Heart right ventricle (tissue), 16 donors: ENCODE measurements around the gene CFAP119. TPM values are rescaled to one million over a fixed set of nuclear protein-coding genes. Genes with fewer than 3 reads are reported as not detected.

Experiments used
- ATAC-seq, 8 donors: fragments of 200-7000 bp; cut with Tn5 transposase; one replicate each; pipeline ENCODE4 v1.9.1; 2020; ENCODE audit warnings: mild to moderate bottlenecking in 8 of 8, moderate library complexity in 8 of 8, moderate number of reproducible peaks in 1 of 8
- DNase-seq, 2 donors: peaks; one replicate each; pipeline ENCODE4 v3.0.0-alpha.2; 2020
- H3K27ac ChIP-seq, 10 donors: fragments of 200-600 bp; sonication (generic) in 2 of 10; one replicate each; pipeline versions ENCODE4 v1.5.0 to v1.8.0; 2020 to 2022; ENCODE audit warnings: mild to moderate bottlenecking in 3 of 10
- H3K27me3 ChIP-seq, 7 donors: fragments of 200-600 bp; one replicate each; pipeline ENCODE4 v1.8.0; 2021 to 2022; ENCODE audit warnings: mild to moderate bottlenecking in 2 of 7
- H3K36me3 ChIP-seq, 9 donors: fragments of 200-600 bp; sonication (generic) in 1 of 9; one replicate each; pipeline versions ENCODE4 v1.5.0 to v1.8.0; 2020 to 2022; ENCODE audit warnings: mild to moderate bottlenecking in 2 of 9
- H3K4me1 ChIP-seq, 9 donors: fragments of 200-600 bp; sonication (generic) in 1 of 9; one replicate each; pipeline versions ENCODE4 v1.5.0 to v1.8.0; 2020 to 2022; ENCODE audit warnings: mild to moderate bottlenecking in 4 of 9
- H3K4me3 ChIP-seq, 10 donors: fragments of 200-600 bp; sonication (generic) in 2 of 10; one replicate each; pipeline versions ENCODE4 v1.5.0 to v1.8.0; 2020 to 2022; ENCODE audit warnings: mild to moderate bottlenecking in 7 of 10, moderate library complexity in 2 of 10
- H3K9me3 ChIP-seq, 11 donors: fragments of 200-600 bp in 10 of 11; sonication (generic) in 2 of 11; one replicate each; pipeline versions ENCODE4 v1.5.0 to v1.8.0; 2013 to 2022; ENCODE audit warnings: mild to moderate bottlenecking in 2 of 11, control low read depth in 1 of 11, moderate library complexity in 1 of 11
- WGBS, 2 donors: extraction: QIAGEN DNeasy Blood & Tissue Kit; methylation state at CpG; one replicate each; pipeline ENCODE4 v1.1.7; 2013; ENCODE audit warnings: inconsistent platforms in 1 of 2; 5-methylcytosine and 5-hydroxymethylcytosine counted together
- intact Hi-C, 10 donors: fragments of 100-400 bp; cut with DNase I; formaldehyde crosslinking; loops; one replicate each; pipeline versions ENCODE4 v1.11.1 to v1.14.2; 2022
- polyA plus RNA-seq, 2 donors: library from polyadenylated mRNA; stranded (reverse); fragments of 200-250 nt; gene quantifications; one replicate each; pipeline ENCODE4 v1.2.3, GENCODE V29; 2013
- total RNA-seq, 10 donors: library from RNA; stranded (reverse); fragmentation: NEBNext Ultra II Directional in 3 of 10; extraction: Animal tissue kit (Norgen Biotek cat#: 25700) in 3 of 10; gene quantifications; one replicate each; pipeline versions ENCODE4 v1.2.1 to v1.2.4, GENCODE V29; 2021 to 2023
- TF ChIP-seq, protein P1 (sequence below), 9 donors: fragments of 200-600 bp; sonication (generic) in 2 of 9; IDR thresholded peaks; one replicate each; pipeline versions ENCODE4 v1.5.0 to v1.8.0; 2021 to 2022; ENCODE audit warnings: antibody characterized with exemption in 9 of 9, mild to moderate bottlenecking in 5 of 9, moderate library complexity in 1 of 9
- donor health status: Arrhythmogenic right ventricular cardiomyopathy.
- donor health status: ischemic (EF 13 %, LVEDD 7.1; RV severe dilation, severe dysfunction).
- donor health status: healthy with polysubstance abuse.
- donor health status: DM: no; HTN: yes; CAD: no.
- donor health status: DM: no; HTN: no; CAD: no.
- donor health status: ischemic (EF 25% LVEDD 6.9; RV normal size, moderate dysfunction).
- donor health status: ischemic (EF 25% LVEDD 5.7; RV mildly dilated, moderate dysfunction).
- donor health status: healthy.
- donor health status: DM: yes; HTN: yes; CAD: no.
- donor health status: Ischemic cardiomyopathy.
- donor health status: ischemic (EF 35%, LVEDD 5.7; RV mildly dilated, moderate dysfunction).
- donor health status: nonischemic (EF 11% LVEDD 7.7; RV severe dilation, severe dysfunction).
- donor health status: DM: yes; HTN: yes; CAD: no.
- donor health status: PGD.
- donor health status: ischemic (EF 29% LVEDD 5.4; RV normal size, mild dysfunction).
- donor health status: nonischemic (EF 23%, LVEDD 6.1; RV moderate dilation, normal function).

Gene CFAP119
- total and polyA plus RNA-seq, 12 donors: 0.44 to 2.3 (median 1.1) TPM

GRCh38 chr16:30771726-30772125, 9.9 kb upstream of the CFAP119 start:
- WGBS, 2 donors: 92 to 94% methylated on average over 14 of the region's 14 CpGs
- no peaks in the 10 kb centered on the region for H3K9me3 ChIP-seq
- no peak overlapping the region for H3K4me3 ChIP-seq
- no peak for ATAC-seq
- peaks cover 10 to 44% (median 29%) of the 10 kb centered on the region in 9 donors for H3K4me1 ChIP-seq
- peaks cover 8 to 81% (median 68%) of the 10 kb centered on the region in 9 donors for H3K36me3 ChIP-seq
- intact Hi-C loops: no loop called here
- no peak for DNase-seq
- H3K27ac ChIP-seq: peak overlapping the region in 1 of 10 donors; percentile 30
- TF ChIP-seq, protein P1, sequence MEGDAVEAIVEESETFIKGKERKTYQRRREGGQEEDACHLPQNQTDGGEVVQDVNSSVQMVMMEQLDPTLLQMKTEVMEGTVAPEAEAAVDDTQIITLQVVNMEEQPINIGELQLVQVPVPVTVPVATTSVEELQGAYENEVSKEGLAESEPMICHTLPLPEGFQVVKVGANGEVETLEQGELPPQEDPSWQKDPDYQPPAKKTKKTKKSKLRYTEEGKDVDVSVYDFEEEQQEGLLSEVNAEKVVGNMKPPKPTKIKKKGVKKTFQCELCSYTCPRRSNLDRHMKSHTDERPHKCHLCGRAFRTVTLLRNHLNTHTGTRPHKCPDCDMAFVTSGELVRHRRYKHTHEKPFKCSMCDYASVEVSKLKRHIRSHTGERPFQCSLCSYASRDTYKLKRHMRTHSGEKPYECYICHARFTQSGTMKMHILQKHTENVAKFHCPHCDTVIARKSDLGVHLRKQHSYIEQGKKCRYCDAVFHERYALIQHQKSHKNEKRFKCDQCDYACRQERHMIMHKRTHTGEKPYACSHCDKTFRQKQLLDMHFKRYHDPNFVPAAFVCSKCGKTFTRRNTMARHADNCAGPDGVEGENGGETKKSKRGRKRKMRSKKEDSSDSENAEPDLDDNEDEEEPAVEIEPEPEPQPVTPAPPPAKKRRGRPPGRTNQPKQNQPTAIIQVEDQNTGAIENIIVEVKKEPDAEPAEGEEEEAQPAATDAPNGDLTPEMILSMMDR (IDR thresholded peaks at IDR 0.05): no peak
- H3K27me3 ChIP-seq: no peaks in the 10 kb centered on the region

DNA sequence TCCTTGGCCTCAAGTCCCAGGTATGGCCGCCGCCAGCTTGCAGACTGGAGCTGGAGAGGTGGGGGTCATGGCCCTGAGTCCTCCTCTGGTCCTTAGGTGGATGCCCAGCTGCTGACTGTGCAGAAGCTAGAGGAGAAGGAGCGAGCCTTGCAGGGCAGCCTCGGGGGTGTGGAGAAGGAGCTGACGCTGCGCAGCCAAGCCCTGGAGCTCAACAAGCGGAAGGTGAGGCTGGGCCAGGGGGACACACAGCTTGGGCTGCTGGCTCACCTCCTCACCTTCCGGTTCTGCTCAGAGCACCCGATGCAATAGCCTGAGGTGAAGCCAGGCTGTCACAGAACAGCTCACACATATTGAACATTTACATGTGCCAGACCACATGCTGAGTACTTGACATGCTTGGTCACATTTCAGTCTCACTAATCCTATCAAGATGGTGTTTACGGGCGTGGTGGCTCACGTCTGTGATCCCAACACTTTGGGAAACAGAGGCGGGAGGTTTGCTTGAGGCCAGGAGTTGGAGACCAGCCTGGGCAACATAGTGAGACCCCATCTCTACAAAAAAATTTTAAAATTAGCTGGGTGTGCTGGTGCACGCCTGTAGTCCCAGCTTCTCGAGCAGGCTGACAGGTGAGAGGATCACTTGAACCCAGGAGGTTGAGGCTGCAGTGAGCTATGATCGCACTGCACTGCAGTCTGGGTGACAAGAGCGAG, 7.7 kb upstream of the CFAP119 start:
- Histone ChIP-seq H3K4me3 (no peak overlapping the region), H3K27ac (no peak overlapping the region), H3K9me3 (no peaks in the 10 kb centered on the region), H3K27me3 (no peaks in the 10 kb centered on the region), H3K36me3 (peaks cover 8 to 100% (median 90%) of the 10 kb centered on the region in 9 donors), H3K4me1 (peaks cover 6 to 42% (median 22%) of the 10 kb centered on the region in 9 donors)
- ATAC-seq: no peak
- TF ChIP-seq, protein P1 (IDR thresholded peaks at IDR 0.05): no peak
- WGBS, 2 donors: 94% methylated on average over 17 of the region's 17 CpGs
- DNase-seq: no peak
- intact Hi-C loops: loop anchor here in 1 of 10 donors (10.0 kb wide), 1 partner anchor 65 kb away; no protein-coding TSS in a partner anchor

- ATAC-seq (no peak), DNase-seq (no peak)
- 97% methylated on average over 23 of the region's 23 CpGs for WGBS, 2 donors
- no peak overlapping the region for H3K4me3 ChIP-seq
- H3K9me3 ChIP-seq: no peaks in the 10 kb centered on the region
- intact Hi-C loops: loop anchor here in 1 of 10 donors (10.0 kb wide), 1 partner anchor 64 kb away; no protein-coding TSS in a partner anchor
- H3K36me3 ChIP-seq: peaks cover 10 to 100% (median 90%) of the 10 kb centered on the region in 9 donors
- H3K27ac ChIP-seq: peak overlapping the region in 3 of 10 donors; percentile 28 to 69 (median 61)
- H3K27me3 ChIP-seq: no peaks in the 10 kb centered on the region
- H3K4me1 ChIP-seq: peaks cover 6 to 42% (median 20%) of the 10 kb centered on the region in 9 donors
- TF ChIP-seq, protein P1 (IDR thresholded peaks at IDR 0.05): no peak
Measured at GRCh38 chr16:30768583-30769181, 6.8 kb upstream of the CFAP119 start.

DNA sequence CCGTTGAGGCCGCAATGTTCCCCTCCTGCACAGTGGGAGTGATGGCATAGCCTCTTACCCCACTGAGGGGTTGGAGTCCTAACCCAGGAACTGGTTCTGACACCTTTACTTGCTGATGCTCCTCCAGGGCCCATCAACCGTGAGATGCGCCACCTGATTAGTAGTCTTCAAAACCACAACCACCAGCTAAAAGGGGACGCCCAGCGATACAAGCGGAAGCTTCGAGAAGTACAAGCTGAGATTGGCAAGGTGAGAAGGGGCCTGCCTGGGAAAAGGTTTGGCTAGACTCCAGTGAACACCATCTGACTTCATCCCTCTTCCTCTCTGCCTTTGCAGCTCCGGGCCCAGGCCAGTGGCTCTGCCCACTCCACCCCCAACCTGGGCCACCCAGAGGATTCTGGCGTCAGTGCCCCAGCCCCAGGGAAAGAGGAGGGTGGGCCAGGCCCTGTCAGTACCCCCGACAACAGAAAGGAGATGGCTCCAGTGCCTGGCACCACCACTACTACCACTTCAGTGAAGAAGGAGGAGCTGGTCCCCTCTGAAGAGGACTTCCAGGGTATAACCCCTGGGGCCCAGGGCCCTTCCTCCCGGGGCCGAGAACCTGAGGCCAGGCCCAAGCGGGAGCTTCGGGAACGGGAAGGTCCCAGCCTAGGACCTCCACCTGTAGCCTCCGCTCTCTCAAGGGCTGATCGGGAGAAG, 6.1 kb upstream of the CFAP119 start:
- DNase-seq: no peak
- TF ChIP-seq, protein P1 (IDR thresholded peaks at IDR 0.05): no peak

More for the DNA sequence above, 6.1 kb upstream of the CFAP119 start:
- WGBS, 2 donors: 79 to 85% methylated on average over 18 of the region's 18 CpGs
- Histone ChIP-seq H3K9me3 (no peaks in the 10 kb centered on the region), H3K4me1 (peaks cover 14 to 49% (median 28%) of the 10 kb centered on the region in 9 donors), H3K27ac (peak overlapping the region in 7 of 10 donors; percentile 33 to 81 (median 61)), H3K36me3 (peaks cover 10 to 100% (median 86%) of the 10 kb centered on the region in 9 donors), H3K27me3 (no peaks in the 10 kb centered on the region), H3K4me3 (no peak overlapping the region)
- ATAC-seq: peak in 4 of 8 donors; percentile 7 to 35 (median 22)
- intact Hi-C loops: loop anchor here in 1 of 10 donors (10.0 kb wide), 1 partner anchor 63 kb away; no protein-coding TSS in a partner anchor
